ENCODE measurements around the gene LCP1.

Gene LCP1

GRCh38 chr13:46126056-46126455 is 55.9 kb downstream of the LCP1 start:
- no peak for DNase-seq

GRCh38 chr13:46124967-46125933 is 56.7 kb downstream of the LCP1 start:
- no peak for DNase-seq

GRCh38 chr13:46124531-46124966 is 57.4 kb downstream of the LCP1 start:
- DNase-seq, result no peak

- DNase-seq, result no peak
Measured at GRCh38 chr13:46122304-46122703, 59.7 kb downstream of the LCP1 start.

GRCh38 chr13:46121597-46122163 is 60.3 kb downstream of the LCP1 start:
- no peak for DNase-seq

GRCh38 chr13:46121033-46121432 is 60.9 kb downstream of the LCP1 start:
- no peak for DNase-seq

- no peak for DNase-seq
Measured at GRCh38 chr13:46119883-46120614, 61.9 kb downstream of the LCP1 start.

- DNase-seq, result no peak
Measured at GRCh38 chr13:46116653-46117502, 65.1 kb downstream of the LCP1 start.

GRCh38 chr13:46114613-46115012 is 67.4 kb downstream of the LCP1 start:
- no peak for DNase-seq

GRCh38 chr13:46113596-46113995 is 68.4 kb downstream of the LCP1 start:
- no peak for DNase-seq

GRCh38 chr13:46111151-46111550 is 70.8 kb downstream of the LCP1 start:
- DNase-seq, result no peak

- no peak for DNase-seq
Measured at GRCh38 chr13:46109451-46109850, 72.5 kb downstream of the LCP1 start.

- DNase-seq, result no peak
Measured at GRCh38 chr13:46106839-46107371, 75.1 kb downstream of the LCP1 start.

- no peak for DNase-seq
Measured at GRCh38 chr13:46104868-46105267, 77.1 kb downstream of the LCP1 start, which contains the start of gene CPB2. Gene CPB2, minus strand, starts transcription at chr13:46105033. Its CDS starts 24 bp downstream, at chr13:46105009.

- no peak for DNase-seq
Measured at GRCh38 chr13:46103037-46103436, 78.9 kb downstream of the LCP1 start.

GRCh38 chr13:46102255-46102605 is 79.7 kb downstream of the LCP1 start:
- DNase-seq, result no peak

GRCh38 chr13:46101484-46102254 is 80.3 kb downstream of the LCP1 start:
- no peak for DNase-seq

GRCh38 chr13:46101002-46101401 is 81.0 kb downstream of the LCP1 start:
- no peak for DNase-seq

GRCh38 chr13:46100191-46100815 is 81.7 kb downstream of the LCP1 start:
- DNase-seq, result no peak

- DNase-seq, result no peak
Measured at GRCh38 chr13:46097663-46098062, 84.3 kb downstream of the LCP1 start.

- no peak for DNase-seq
Measured at GRCh38 chr13:46097015-46097414, 85.0 kb downstream of the LCP1 start.

Measured in NCI-H2171 treated with DMSO at 0.1 percent for 48 hours (cell line).